ENCODE results near the gene OR14A16. TPM values are rescaled to one million over a fixed set of nuclear protein-coding genes. Genes with fewer than 3 reads are reported as not detected.

The OR14A16 gene
- total RNA-seq, 1 experiment from 2014 or later: not detected

- no peaks in the 10 kb centered on the region for H3F3A ChIP-seq (ENCODE audit: insufficient read depth, low read depth)
- no TSS peak for BruUV-seq (replicated peaks)
Measured at GRCh38 chr1:247769603-247770002, 54.3 kb downstream of the OR14A16 start.

More at GRCh38 chr1:247769603-247770002, 54.3 kb downstream of the OR14A16 start:
- no peaks in the 10 kb centered on the region for H3K27me3 ChIP-seq (ENCODE audit: insufficient read depth, low read depth)
- no peak overlapping the region for H3K4me2 ChIP-seq
- no peak for DNase-seq
- H3K79me2 ChIP-seq (ENCODE audit: low read depth): no peaks in the 10 kb centered on the region
- H3K27ac ChIP-seq: no peak overlapping the region
- CTCF ChIA-PET: no interaction called here
- no peaks in the 10 kb centered on the region for H3K4me1 ChIP-seq (replicated peaks; ENCODE audit: insufficient read depth)
- POLR2A ChIA-PET (ENCODE audit: unreplicated experiment): no interaction called here
- TF ChIP-seq EZH2 (IDR thresholded peaks at IDR 0.05; ENCODE audit: low read depth): no peak
- no peak for TF ChIP-seq CTCF (conservative IDR thresholded peaks at IDR 0.05)
- H3K9me2 ChIP-seq (ENCODE audit: insufficient read depth): no peaks in the 10 kb centered on the region
- intact Hi-C loops (cut with micrococcal nuclease; ENCODE audit: unreplicated experiment): no loop called here
- no peaks in the 10 kb centered on the region for H3K36me3 ChIP-seq (ENCODE audit: low read depth)
- H2AFZ ChIP-seq: no peak overlapping the region
- H3K4me3 ChIP-seq: no peak overlapping the region
- no peaks in the 10 kb centered on the region for H4K20me1 ChIP-seq (ENCODE audit: insufficient read depth)
- H3K9me3 ChIP-seq (ENCODE audit: insufficient read depth, low read depth): no peaks in the 10 kb centered on the region

Other genes starting within 250 kb of the OR14A16 start
- gene OR2G2, start 235.8 kb downstream of the OR14A16 start, total RNA-seq (2021): not detected in 2 replicates
- not detected in 2 replicates for gene OR2G3, start 218.5 kb downstream of the OR14A16 start, total RNA-seq (2021)
- not detected in 2 replicates for gene OR13G1, start 144.4 kb downstream of the OR14A16 start, total RNA-seq (2021)
- not detected in 2 replicates for gene OR6F1, start 107.5 kb downstream of the OR14A16 start, total RNA-seq (2021)
- gene OR14K1, start 85.5 kb downstream of the OR14A16 start, total RNA-seq (2021): not detected in 2 replicates
- gene OR14A2, start 76.0 kb downstream of the OR14A16 start, total RNA-seq (2021): not detected in 2 replicates
- gene OR1C1, start 63.6 kb downstream of the OR14A16 start, total RNA-seq (2021): not detected in 2 replicates
- gene OR11L1, start 17.8 kb upstream of the OR14A16 start, total RNA-seq (2021): not detected in 2 replicates
- not detected in 2 replicates for gene TRIM58, start 33.1 kb upstream of the OR14A16 start, total RNA-seq (2021)
- gene OR2W3, start 71.5 kb upstream of the OR14A16 start, total RNA-seq (2021): not detected in 2 replicates
- gene OR2T8, start 96.1 kb upstream of the OR14A16 start, total RNA-seq (2021): not detected in 2 replicates
- not detected in 2 replicates for gene OR2AJ1, start 100.8 kb upstream of the OR14A16 start, total RNA-seq (2021)
- not detected in 2 replicates for gene OR2L8, start 124.7 kb upstream of the OR14A16 start, total RNA-seq (2021)
- not detected in 2 replicates for gene OR2AK2, start 141.1 kb upstream of the OR14A16 start, total RNA-seq (2021)
- gene OR2L5, start 189.5 kb upstream of the OR14A16 start, total RNA-seq (2021): not detected in 2 replicates
- 0.10 and 0.13 TPM in 2 replicates for gene OR2L2, start 206.0 kb upstream of the OR14A16 start, total RNA-seq (2021)
- not detected in 2 replicates for gene OR2L3, start 222.7 kb upstream of the OR14A16 start, total RNA-seq (2021)